Measurements from ENCODE around the gene CHRM5.

- no peak for TF ChIP-seq CTCF (optimal IDR thresholded peaks at IDR 0.05 in 1 of 3, IDR thresholded peaks at IDR 0.05 in 1 of 3, conservative IDR thresholded peaks at IDR 0.05 in 1 of 3; ENCODE audit: extremely low read depth in 1 of 3, insufficient read depth in 2 of 3, low read length in 3 of 3)
- no peak for TF ChIP-seq EZH2 (IDR thresholded peaks at IDR 0.05; ENCODE audit: low read length)
These were observed 22.1 kb upstream of the CHRM5 start for GRCh38 chr15:33946152-33946551.
